ENCODE data around the gene MAT2A. TPM values are rescaled to one million over a fixed set of nuclear protein-coding genes. Genes with fewer than 3 reads are reported as not detected.

Gene MAT2A
- total and polyA plus RNA-seq, 5 donors: 76.4 to 227 (median 135) TPM

- no peak overlapping the region for H3K4me3 ChIP-seq (ENCODE audit: low read length)
- ATAC-seq (peak in 1 of 2 donors; percentile 24), DNase-seq (no peak)
- peaks cover 21% of the 10 kb centered on the region for H3K4me1 ChIP-seq (ENCODE audit: control insufficient read depth, insufficient read depth, low read length)
- whole genome bisulfite sequencing: 58% methylated on average over 1 of the region's 1 CpG
- intact Hi-C loops (cut with DNase I): no loop called here
- H3K27ac ChIP-seq (ENCODE audit: low read length): no peak overlapping the region
- no peaks in the 10 kb centered on the region for H3K9me3 ChIP-seq (ENCODE audit: control insufficient read depth, low read length)
- H3K27me3 ChIP-seq (ENCODE audit: control insufficient read depth, insufficient read depth): no peaks in the 10 kb centered on the region
Observed at GRCh38 chr2:85582492-85582891, 43.5 kb downstream of the MAT2A start.

- peak overlapping the region; percentile 71 for H3K4me3 ChIP-seq (ENCODE audit: low read length)
- no peaks in the 10 kb centered on the region for H3K27me3 ChIP-seq (ENCODE audit: control insufficient read depth, insufficient read depth)
- peaks cover 20% of the 10 kb centered on the region for H3K4me1 ChIP-seq (ENCODE audit: control insufficient read depth, insufficient read depth, low read length)
- no peak for ATAC-seq
- no peaks in the 10 kb centered on the region for H3K9me3 ChIP-seq (ENCODE audit: control insufficient read depth, low read length)
- WGBS: 18% methylated on average over 16 of the region's 16 CpGs
- intact Hi-C loops (cut with DNase I): no loop called here
- peak overlapping the region; percentile 58 for H3K27ac ChIP-seq (ENCODE audit: low read length)
- DNase-seq: no peak
Observed at GRCh38 chr2:85583667-85584353, 44.8 kb downstream of the MAT2A start.

- H3K27ac ChIP-seq (ENCODE audit: low read length): peak within 1 kb of the TSS; percentile 95
- no peaks in the 10 kb centered on the region for H3K27me3 ChIP-seq (ENCODE audit: control insufficient read depth, insufficient read depth)
- H3K9me3 ChIP-seq (ENCODE audit: control insufficient read depth, low read length): no peaks in the 10 kb centered on the region
- WGBS: 4% methylated on average over 52 of the region's 52 CpGs
- H3K4me1 ChIP-seq (ENCODE audit: control insufficient read depth, insufficient read depth, low read length): peaks cover 23% of the 10 kb centered on the region
- intact Hi-C loops (cut with DNase I): no loop called here
- H3K4me3 ChIP-seq (ENCODE audit: low read length): peak within 1 kb of the TSS; percentile 71
- DNase-seq (peak; percentile 55 to 83 (median 82)), ATAC-seq (peak; percentile 58 to 64)
Observed at GRCh38 chr2:85584354-85584856, 45.4 kb downstream of the MAT2A start, which contains the start of gene VAMP5. TSS of gene VAMP5 (plus strand) at chr2:85584431. CDS start at chr2:85584491, 60 bp downstream.

GRCh38 chr2:85584857-85585780 lies 46.2 kb downstream of the MAT2A start:
- WGBS: 21% methylated on average over 9 of the region's 9 CpGs
- H3K4me1 ChIP-seq (ENCODE audit: control insufficient read depth, insufficient read depth, low read length): peaks cover 23% of the 10 kb centered on the region
- ATAC-seq: peak; percentile 60 to 76
- peak; percentile 50 to 73 (median 71) for DNase-seq
- intact Hi-C loops (cut with DNase I): no loop called here
- peak overlapping the region; percentile 71 for H3K4me3 ChIP-seq (ENCODE audit: low read length)
- no peaks in the 10 kb centered on the region for H3K27me3 ChIP-seq (ENCODE audit: control insufficient read depth, insufficient read depth)
- H3K9me3 ChIP-seq (ENCODE audit: control insufficient read depth, low read length): no peaks in the 10 kb centered on the region
- peak overlapping the region; percentile 95 for H3K27ac ChIP-seq (ENCODE audit: low read length)

GRCh38 chr2:85585781-85586105 lies 46.8 kb downstream of the MAT2A start:
- peak overlapping the region; percentile 71 for H3K4me3 ChIP-seq (ENCODE audit: low read length)
- intact Hi-C loops (cut with DNase I): no loop called here
- no peak for ATAC-seq
- peaks cover 27% of the 10 kb centered on the region for H3K4me1 ChIP-seq (ENCODE audit: control insufficient read depth, insufficient read depth, low read length)
- H3K9me3 ChIP-seq (ENCODE audit: control insufficient read depth, low read length): no peaks in the 10 kb centered on the region
- 52% methylated on average over 1 of the region's 1 CpG for WGBS
- peak overlapping the region; percentile 95 for H3K27ac ChIP-seq (ENCODE audit: low read length)
- H3K27me3 ChIP-seq (ENCODE audit: control insufficient read depth, insufficient read depth): no peaks in the 10 kb centered on the region
- DNase-seq: no peak

GRCh38 chr2:85588236-85588635 lies 49.3 kb downstream of the MAT2A start:
- H3K27me3 ChIP-seq (ENCODE audit: control insufficient read depth, insufficient read depth): no peaks in the 10 kb centered on the region
- H3K4me1 ChIP-seq (ENCODE audit: control insufficient read depth, insufficient read depth, low read length): peaks cover 29% of the 10 kb centered on the region
- WGBS: 57% methylated on average over 4 of the region's 4 CpGs
- H3K27ac ChIP-seq (ENCODE audit: low read length): peak overlapping the region; percentile 63
- ATAC-seq: no peak
- no peak for DNase-seq
- intact Hi-C loops (cut with DNase I): no loop called here
- H3K9me3 ChIP-seq (ENCODE audit: control insufficient read depth, low read length): no peaks in the 10 kb centered on the region
- H3K4me3 ChIP-seq (ENCODE audit: low read length): no peak overlapping the region

- Histone ChIP-seq H3K27me3 (ENCODE audit: control insufficient read depth, insufficient read depth) (no peaks in the 10 kb centered on the region), H3K9me3 (ENCODE audit: control insufficient read depth, low read length) (no peaks in the 10 kb centered on the region), H3K27ac (ENCODE audit: low read length) (peak overlapping the region; percentile 63), H3K4me1 (ENCODE audit: control insufficient read depth, insufficient read depth, low read length) (peaks cover 27% of the 10 kb centered on the region), H3K4me3 (ENCODE audit: low read length) (no peak overlapping the region)
- ATAC-seq (no peak), DNase-seq (no peak)
- 52% methylated on average over 4 of the region's 4 CpGs for WGBS
- intact Hi-C loops (cut with DNase I): no loop called here
Observed at GRCh38 chr2:85588645-85589044, 49.7 kb downstream of the MAT2A start.

GRCh38 chr2:85589181-85589580 lies 50.2 kb downstream of the MAT2A start:
- WGBS: 60% methylated on average over 4 of the region's 4 CpGs
- Histone ChIP-seq H3K9me3 (ENCODE audit: control insufficient read depth, low read length) (no peaks in the 10 kb centered on the region), H3K27ac (ENCODE audit: low read length) (peak overlapping the region; percentile 69), H3K4me3 (ENCODE audit: low read length) (no peak overlapping the region), H3K4me1 (ENCODE audit: control insufficient read depth, insufficient read depth, low read length) (peaks cover 28% of the 10 kb centered on the region), H3K27me3 (ENCODE audit: control insufficient read depth, insufficient read depth) (no peaks in the 10 kb centered on the region)
- intact Hi-C loops (cut with DNase I): no loop called here
- DNase-seq (peak; percentile 59 to 90 (median 85)), ATAC-seq (peak in 1 of 2 donors; percentile 58)

GRCh38 chr2:85589982-85590791 lies 51.2 kb downstream of the MAT2A start:
- peak overlapping the region; percentile 94 for H3K27ac ChIP-seq (ENCODE audit: low read length)
- DNase-seq (peak; percentile 62 to 86 (median 81)), ATAC-seq (peak; percentile 64 to 67)
- H3K27me3 ChIP-seq (ENCODE audit: control insufficient read depth, insufficient read depth): no peaks in the 10 kb centered on the region
- peaks cover 34% of the 10 kb centered on the region for H3K4me1 ChIP-seq (ENCODE audit: control insufficient read depth, insufficient read depth, low read length)
- no peak overlapping the region for H3K4me3 ChIP-seq (ENCODE audit: low read length)
- intact Hi-C loops (cut with DNase I): no loop called here
- no peaks in the 10 kb centered on the region for H3K9me3 ChIP-seq (ENCODE audit: control insufficient read depth, low read length)
- WGBS: 32% methylated on average over 7 of the region's 7 CpGs

- ATAC-seq (no peak), DNase-seq (no peak)
- H3K4me3 ChIP-seq (ENCODE audit: low read length): no peak overlapping the region
- intact Hi-C loops (cut with DNase I): no loop called here
- H3K27me3 ChIP-seq (ENCODE audit: control insufficient read depth, insufficient read depth): no peaks in the 10 kb centered on the region
- H3K9me3 ChIP-seq (ENCODE audit: control insufficient read depth, low read length): no peaks in the 10 kb centered on the region
- WGBS: 50% methylated on average over 2 of the region's 2 CpGs
- peak overlapping the region; percentile 94 for H3K27ac ChIP-seq (ENCODE audit: low read length)
- H3K4me1 ChIP-seq (ENCODE audit: control insufficient read depth, insufficient read depth, low read length): peaks cover 29% of the 10 kb centered on the region
Observed at GRCh38 chr2:85590950-85591349, 52.0 kb downstream of the MAT2A start.
